ENCODE results near the gene ZNF665.
A peak's percentile ranks its signal among the peaks of the same experiment; 100 is the strongest.
"Not testable (repeated sequence)": the region's sequence is repeated elsewhere in the genome, so short reads cannot be mapped to it uniquely, and the experiment has no call there.

The ZNF665 gene

DNA sequence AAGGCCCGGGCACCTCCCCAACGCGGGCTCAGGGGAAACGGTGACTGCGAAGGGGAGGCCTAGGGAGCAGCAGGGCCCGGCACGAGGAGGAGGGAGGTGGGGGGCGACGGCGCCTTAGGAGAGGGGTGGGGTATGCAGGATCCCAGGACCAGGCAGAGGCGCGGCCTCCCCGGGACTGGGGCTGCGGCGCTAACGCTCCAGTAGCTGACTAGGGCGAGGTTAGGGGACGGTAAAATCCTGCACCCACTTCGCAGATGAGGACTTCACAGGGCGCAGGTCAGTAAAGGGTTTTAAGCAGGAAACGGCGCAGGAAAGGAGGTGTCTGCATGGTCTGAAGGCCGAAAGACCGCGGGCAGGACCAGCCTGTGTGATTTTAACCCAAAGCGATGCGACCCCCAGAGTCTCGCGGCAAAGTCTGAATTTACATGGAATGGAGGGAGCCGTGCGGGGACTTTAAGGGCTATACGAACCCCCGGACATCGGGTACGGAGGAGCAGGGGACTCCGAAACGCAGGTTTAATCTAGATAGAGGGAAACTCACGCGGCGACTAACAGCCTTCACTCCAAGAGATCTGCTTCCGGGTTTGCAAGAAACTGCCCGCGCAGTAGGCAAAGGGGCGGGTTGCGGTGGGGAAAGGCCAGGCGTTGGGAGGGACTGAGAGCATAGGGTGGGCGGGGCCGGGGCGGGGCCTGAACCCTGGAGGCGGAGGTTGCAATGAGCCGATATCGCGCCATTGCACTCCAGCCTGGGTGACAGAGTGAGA lies at the start of gene ZNF665:
ZNF665 (minus strand) TSS at position 588 of the 764 bp plus-strand sequence. CDS start 10,460 bp downstream, outside the sequence.
- H3K4me1 ChIP-seq (ENCODE audit: control insufficient read depth, insufficient read depth, low read length), result peaks cover 2% of the 10 kb centered on the region
- H3K9ac ChIP-seq (ENCODE audit: low read length), result peak within 1 kb of the TSS; percentile 77

DNA sequence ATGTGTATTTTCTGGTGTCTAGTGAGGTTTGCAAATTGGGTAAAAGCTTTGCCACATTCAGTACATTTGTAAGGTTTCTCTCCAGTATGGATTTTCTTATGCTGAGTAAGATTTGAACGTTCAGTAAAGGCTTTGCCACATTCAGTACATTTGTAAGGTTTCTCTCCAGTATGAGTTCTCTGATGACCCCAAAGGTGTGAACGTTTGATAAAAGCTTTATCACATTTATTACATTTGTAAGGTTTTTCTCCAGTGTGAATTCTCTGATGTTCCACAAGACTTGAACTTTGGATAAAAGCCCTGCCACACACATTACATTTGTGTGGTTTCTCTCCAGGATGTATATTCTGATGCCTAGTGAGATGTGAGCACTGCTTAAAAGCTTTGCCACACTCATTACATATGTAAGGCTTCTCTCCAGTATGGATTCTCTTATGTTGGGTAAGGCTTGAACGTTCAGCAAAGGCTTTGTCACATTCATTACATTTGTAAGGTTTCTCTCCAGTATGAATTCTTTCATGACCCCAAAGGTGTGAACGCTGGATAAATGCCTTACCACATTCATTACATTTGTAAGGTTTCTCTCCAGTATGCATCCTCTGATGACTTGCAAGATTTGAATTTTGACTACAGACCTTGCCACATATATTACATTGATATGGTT lies 44.1 kb upstream of the ZNF665 start:
- H3K36me3 ChIP-seq (ENCODE audit: control insufficient read depth, insufficient read depth, low read length), result peaks cover 20% of the 10 kb centered on the region
- H3K4me1 ChIP-seq (ENCODE audit: control insufficient read depth, insufficient read depth, low read length), result no peaks in the 10 kb centered on the region
- no peaks in the 10 kb centered on the region for H3K27me3 ChIP-seq (ENCODE audit: control insufficient read depth, insufficient read depth, low read length)

More for the DNA sequence above, at the start of gene ZNF665:
- no peaks in the 10 kb centered on the region for H3K36me3 ChIP-seq (ENCODE audit: control insufficient read depth, insufficient read depth, low read length)
- peak within 1 kb of the TSS; percentile 67 for H3K27ac ChIP-seq (ENCODE audit: low read depth, low read length)
- no peaks in the 10 kb centered on the region for H3K27me3 ChIP-seq (ENCODE audit: control insufficient read depth, insufficient read depth, low read length)
- H3K4me3 ChIP-seq (ENCODE audit: low read length), result peak within 1 kb of the TSS; percentile 85

DNA sequence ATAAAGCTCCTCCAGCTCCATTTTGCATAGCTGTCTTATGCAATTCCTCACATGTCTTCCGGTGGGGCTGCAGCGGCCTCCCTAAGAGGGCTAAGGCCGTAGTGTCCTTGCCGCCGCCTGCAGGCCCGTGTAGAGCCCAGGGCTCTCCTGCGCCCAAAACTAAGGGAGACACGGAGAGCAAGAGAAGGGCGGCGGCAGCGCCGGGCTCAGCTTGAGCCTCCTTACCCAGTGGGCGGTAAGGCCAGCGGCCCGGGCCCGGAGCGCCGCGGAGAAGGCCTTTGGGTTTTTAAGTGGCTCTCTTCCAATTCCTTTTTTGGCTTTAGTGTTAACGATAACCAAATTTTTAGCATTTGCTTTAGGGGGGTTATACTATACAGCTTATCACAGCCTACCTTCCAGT lies 31.4 kb upstream of the ZNF665 start:
- Histone ChIP-seq H3K27ac (ENCODE audit: low read depth, low read length) (no peak overlapping the region), H3K36me3 (ENCODE audit: control insufficient read depth, insufficient read depth, low read length) (no peaks in the 10 kb centered on the region), H3K4me3 (ENCODE audit: low read length) (no peak overlapping the region), H3K9ac (ENCODE audit: low read length) (no peak overlapping the region), H3K4me1 (ENCODE audit: control insufficient read depth, insufficient read depth, low read length) (no peaks in the 10 kb centered on the region), H3K27me3 (ENCODE audit: control insufficient read depth, insufficient read depth, low read length) (no peaks in the 10 kb centered on the region)

More for the DNA sequence above, 44.1 kb upstream of the ZNF665 start:
- H3K4me3 ChIP-seq (ENCODE audit: low read length), result no peak overlapping the region
- no peak overlapping the region for H3K27ac ChIP-seq (ENCODE audit: low read depth, low read length)
- no peak overlapping the region for H3K9ac ChIP-seq (ENCODE audit: low read length)

DNA sequence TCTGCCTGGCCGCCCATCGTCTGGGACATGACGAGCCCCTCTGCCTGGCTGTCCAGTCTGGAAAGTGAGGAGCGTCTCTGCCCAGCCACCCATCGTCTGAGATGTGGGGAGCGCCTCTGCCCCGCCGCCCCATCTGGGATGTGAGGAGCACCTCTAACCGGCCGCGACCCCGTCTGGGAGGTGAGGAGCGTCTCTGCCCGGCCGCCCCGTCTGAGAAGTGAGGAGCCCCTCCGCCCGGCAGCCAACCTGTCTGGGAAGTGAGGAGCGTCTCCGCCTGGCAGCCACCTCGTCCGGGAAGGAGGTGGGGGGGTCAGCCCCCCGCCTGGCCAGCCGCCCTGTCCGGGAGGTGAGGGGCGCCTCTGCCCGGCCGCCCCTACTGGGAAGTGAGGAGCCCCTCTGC lies 29.6 kb upstream of the ZNF665 start:
- H3K4me3 ChIP-seq (ENCODE audit: low read length); H3K4me1 ChIP-seq (ENCODE audit: control insufficient read depth, insufficient read depth, low read length); H3K27me3 ChIP-seq (ENCODE audit: control insufficient read depth, insufficient read depth, low read length); H3K9ac ChIP-seq (ENCODE audit: low read length); H3K36me3 ChIP-seq (ENCODE audit: control insufficient read depth, insufficient read depth, low read length); H3K27ac ChIP-seq (ENCODE audit: low read depth, low read length): not testable (repeated sequence)

DNA sequence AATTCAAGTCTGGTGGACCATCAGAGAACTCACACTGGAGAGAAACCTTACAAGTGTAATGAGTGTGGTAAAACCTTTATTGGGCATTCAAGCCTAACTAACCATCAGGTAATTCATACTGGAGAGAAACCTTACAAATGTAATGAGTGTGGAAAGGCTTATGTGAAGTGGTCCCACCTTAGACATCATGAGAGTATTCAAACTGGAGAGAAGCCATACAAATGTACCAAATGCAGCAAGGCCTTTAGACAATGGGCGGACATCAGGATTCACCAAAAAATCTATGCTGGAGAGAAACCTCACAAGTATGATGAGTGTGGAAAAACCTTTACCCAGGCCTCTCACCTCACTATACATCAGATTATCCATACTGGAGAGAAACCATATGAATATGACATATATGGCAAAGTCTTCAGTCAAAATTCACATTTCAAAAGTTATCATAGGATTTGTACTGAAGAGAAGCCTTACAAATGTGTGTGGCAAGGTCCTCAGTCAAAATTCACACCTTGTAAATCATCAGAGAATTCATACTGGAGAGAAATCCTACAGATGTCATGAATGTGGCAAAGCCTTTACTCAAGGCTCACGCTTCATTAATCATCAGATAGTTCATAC lies 19.7 kb upstream of the ZNF665 start:
- H3K36me3 ChIP-seq (ENCODE audit: control insufficient read depth, insufficient read depth, low read length), result peaks cover 14% of the 10 kb centered on the region
- H3K4me3 ChIP-seq (ENCODE audit: low read length), result peak overlapping the region; percentile 21
- H3K27me3 ChIP-seq (ENCODE audit: control insufficient read depth, insufficient read depth, low read length), result no peaks in the 10 kb centered on the region

DNA sequence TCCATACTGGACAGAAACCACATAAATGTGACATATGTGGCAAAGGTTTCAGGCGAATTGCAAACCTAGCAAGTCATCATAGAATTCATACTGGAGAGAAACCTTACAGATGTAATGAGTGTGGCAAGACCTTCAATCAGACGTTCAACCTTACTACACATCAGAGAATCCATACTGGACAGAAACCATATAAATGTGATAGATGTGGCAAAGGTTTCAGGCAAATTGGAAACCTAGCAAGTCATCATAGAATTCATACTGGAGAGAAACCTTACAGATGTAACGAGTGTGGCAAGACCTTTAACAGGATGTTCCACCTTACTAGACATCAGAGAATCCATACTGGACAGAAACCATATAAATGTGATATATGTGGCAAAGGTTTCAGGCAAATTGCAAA lies 18.4 kb upstream of the ZNF665 start:
- not testable (repeated sequence) for H3K9ac ChIP-seq (ENCODE audit: low read length); H3K27me3 ChIP-seq (ENCODE audit: control insufficient read depth, insufficient read depth, low read length); H3K27ac ChIP-seq (ENCODE audit: low read depth, low read length); H3K4me1 ChIP-seq (ENCODE audit: control insufficient read depth, insufficient read depth, low read length)
- Histone ChIP-seq H3K4me3 (ENCODE audit: low read length) (peak overlapping the region; percentile 2), H3K36me3 (ENCODE audit: control insufficient read depth, insufficient read depth, low read length) (peaks cover 14% of the 10 kb centered on the region)

More for the DNA sequence above, 19.7 kb upstream of the ZNF665 start:
- no peak overlapping the region for H3K27ac ChIP-seq (ENCODE audit: low read depth, low read length)
- H3K9ac ChIP-seq (ENCODE audit: low read length), result no peak overlapping the region
- no peaks in the 10 kb centered on the region for H3K4me1 ChIP-seq (ENCODE audit: control insufficient read depth, insufficient read depth, low read length)

DNA sequence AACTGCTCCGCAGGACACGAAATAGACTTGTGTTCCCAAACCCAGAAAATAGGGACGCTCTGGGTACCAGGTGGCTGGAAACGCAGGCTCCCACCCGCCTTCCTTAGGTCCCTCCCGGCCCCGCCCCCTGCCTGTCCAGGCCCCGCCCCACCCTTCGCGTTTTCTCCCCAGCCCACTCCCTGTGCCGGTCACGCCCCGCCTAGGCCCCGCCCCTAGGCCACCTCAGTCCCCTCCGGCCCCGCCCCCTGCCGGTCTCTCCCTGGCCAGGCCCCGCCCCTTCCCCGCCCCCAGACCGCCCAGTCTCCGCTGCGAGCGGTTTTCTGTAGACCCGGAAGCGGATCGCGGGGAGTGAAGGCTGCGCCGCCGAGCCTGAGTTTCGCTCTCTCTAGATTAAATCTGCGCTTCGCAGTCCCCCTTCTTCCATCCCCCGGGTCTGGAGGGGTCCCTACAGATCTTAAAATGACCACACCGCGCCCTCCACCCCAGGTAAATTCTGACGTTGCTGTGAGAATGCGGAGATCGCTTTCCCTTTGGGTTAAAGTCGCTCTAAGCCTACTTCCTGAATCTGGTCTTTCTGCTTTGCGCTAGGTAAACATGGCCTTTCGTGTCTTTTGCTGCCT lies 3.7 kb upstream of the ZNF665 start:
- H3K4me1 ChIP-seq (ENCODE audit: control insufficient read depth, insufficient read depth, low read length), result peaks cover 2% of the 10 kb centered on the region
- H3K36me3 ChIP-seq (ENCODE audit: control insufficient read depth, insufficient read depth, low read length), result peaks cover 5% of the 10 kb centered on the region
- H3K4me3 ChIP-seq (ENCODE audit: low read length), result peak overlapping the region; percentile 99
- no peaks in the 10 kb centered on the region for H3K27me3 ChIP-seq (ENCODE audit: control insufficient read depth, insufficient read depth, low read length)
- peak overlapping the region; percentile 85 for H3K27ac ChIP-seq (ENCODE audit: low read depth, low read length)
- H3K9ac ChIP-seq (ENCODE audit: low read length), result peak overlapping the region; percentile 94

DNA sequence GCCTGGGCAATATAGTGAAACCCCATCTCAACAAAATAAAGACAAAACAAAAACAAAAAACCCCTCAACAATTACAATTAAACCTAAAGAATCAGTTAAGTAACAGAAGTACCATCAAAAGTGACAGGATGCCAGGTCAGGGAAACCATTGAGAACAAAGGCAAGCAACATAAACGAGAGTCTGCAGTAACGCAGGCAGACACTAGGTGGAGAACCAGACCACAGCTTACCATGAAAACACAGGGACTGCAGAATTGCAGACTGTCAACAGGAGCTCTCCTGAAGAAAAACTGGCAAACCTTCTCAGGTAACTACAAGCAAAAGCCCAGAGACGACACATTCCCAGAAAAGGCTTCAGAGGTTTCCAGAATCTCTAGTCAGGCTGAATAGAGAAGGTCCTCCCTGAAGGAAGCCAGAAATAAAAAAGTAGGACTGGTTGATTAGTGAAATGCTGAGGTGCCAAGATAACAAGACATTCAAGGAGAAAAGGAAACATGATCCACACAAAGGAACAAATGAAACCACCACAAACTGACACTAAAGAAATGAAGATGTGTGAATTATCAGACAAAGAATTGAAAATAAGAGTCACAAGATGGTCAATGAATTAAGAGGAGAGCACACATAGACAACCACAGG lies 2.2 kb upstream of the ZNF665 start:
- H3K4me1 ChIP-seq (ENCODE audit: control insufficient read depth, insufficient read depth, low read length), result peaks cover 2% of the 10 kb centered on the region
- no peak overlapping the region for H3K4me3 ChIP-seq (ENCODE audit: low read length)
- no peaks in the 10 kb centered on the region for H3K36me3 ChIP-seq (ENCODE audit: control insufficient read depth, insufficient read depth, low read length)
- no peak overlapping the region for H3K9ac ChIP-seq (ENCODE audit: low read length)
- no peaks in the 10 kb centered on the region for H3K27me3 ChIP-seq (ENCODE audit: control insufficient read depth, insufficient read depth, low read length)
- H3K27ac ChIP-seq (ENCODE audit: low read depth, low read length), result no peak overlapping the region

DNA sequence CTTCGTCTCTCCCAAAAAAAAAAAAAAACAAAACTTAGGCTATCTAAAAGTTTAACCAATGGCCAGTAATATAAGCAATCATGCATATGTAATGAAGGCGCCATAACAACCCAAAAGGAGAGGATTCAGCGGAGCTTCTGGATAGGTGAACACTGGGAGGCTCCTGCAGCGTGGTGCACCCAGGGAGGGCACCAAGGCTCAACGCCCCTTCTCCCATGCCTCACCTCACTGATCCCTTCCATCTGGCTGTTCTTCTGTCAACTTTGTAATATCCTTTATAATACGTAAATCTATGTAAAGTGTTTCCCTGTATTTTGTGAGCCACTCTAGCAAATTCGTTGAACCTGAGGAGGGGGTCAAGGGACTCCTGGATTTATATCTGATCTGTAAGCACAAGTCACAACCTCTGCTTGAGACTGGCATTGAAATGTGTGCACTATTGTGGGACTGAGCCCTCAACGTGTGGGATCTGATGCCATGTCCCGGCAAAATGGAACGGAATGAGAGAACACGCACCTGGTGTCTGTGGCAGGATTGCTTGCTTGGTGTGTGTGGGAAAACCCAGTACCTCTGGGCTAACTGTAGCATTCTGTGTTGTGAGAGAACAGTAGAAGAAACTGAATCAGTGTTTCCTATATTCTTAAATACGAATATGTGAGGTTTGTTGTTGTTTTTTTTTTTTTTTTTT lies 521 bp upstream of the ZNF665 start:
- peak overlapping the region; percentile 48 for H3K4me3 ChIP-seq (ENCODE audit: low read length)
- no peak overlapping the region for H3K9ac ChIP-seq (ENCODE audit: low read length)
- H3K27me3 ChIP-seq (ENCODE audit: control insufficient read depth, insufficient read depth, low read length), result no peaks in the 10 kb centered on the region
- no peak overlapping the region for H3K27ac ChIP-seq (ENCODE audit: low read depth, low read length)
- H3K36me3 ChIP-seq (ENCODE audit: control insufficient read depth, insufficient read depth, low read length), result no peaks in the 10 kb centered on the region
- peaks cover 2% of the 10 kb centered on the region for H3K4me1 ChIP-seq (ENCODE audit: control insufficient read depth, insufficient read depth, low read length)

DNA sequence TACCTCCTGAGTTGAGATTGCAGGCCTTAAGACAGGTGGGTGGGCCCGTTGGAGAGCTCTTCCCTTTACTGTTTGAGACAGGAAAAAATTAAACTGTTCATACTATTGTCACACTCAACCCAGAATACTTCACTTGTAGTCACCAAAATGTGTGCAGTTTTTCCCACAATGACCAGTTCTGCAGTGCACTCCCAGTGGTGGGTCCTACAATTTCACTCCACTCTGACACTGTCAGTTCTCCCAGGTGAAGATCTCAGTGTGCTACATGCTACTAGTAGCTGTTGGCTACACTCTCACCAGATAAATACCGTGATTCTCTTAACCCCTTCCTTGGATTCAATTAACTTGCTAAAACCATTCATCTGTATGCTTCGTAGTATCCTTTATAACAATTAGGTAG lies 2.9 kb downstream of the ZNF665 start:
- H3K4me3 ChIP-seq (ENCODE audit: low read length), result no peak overlapping the region
- H3K4me1 ChIP-seq (ENCODE audit: control insufficient read depth, insufficient read depth, low read length), result peaks cover 2% of the 10 kb centered on the region
- no peaks in the 10 kb centered on the region for H3K36me3 ChIP-seq (ENCODE audit: control insufficient read depth, insufficient read depth, low read length)
- H3K9ac ChIP-seq (ENCODE audit: low read length), result no peak overlapping the region
- H3K27me3 ChIP-seq (ENCODE audit: control insufficient read depth, insufficient read depth, low read length), result no peaks in the 10 kb centered on the region
- no peak overlapping the region for H3K27ac ChIP-seq (ENCODE audit: low read depth, low read length)

DNA sequence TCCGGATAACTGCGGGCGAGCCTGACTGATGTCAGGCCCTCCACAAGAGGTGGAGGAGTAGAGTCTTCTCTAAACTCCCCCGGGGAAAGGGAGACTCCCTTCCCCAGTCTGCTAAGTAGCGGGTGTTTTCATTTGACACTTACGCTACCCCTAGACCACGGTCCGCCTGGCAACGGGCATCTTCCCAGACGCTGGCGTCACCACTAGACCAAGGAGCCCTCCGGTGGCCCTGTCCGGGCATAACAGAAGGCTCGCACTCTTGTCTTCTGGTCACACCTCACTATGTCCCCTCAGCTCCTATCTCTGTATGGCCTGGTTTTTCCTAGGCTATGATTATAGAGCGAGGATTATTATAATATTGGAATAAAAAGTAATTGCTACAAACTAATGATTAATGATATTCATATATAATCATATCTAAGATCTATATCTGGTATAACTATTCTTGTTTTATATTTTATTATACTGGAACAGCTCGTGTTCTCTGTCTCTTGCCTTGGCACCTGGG lies 3.4 kb downstream of the ZNF665 start:
- not testable (repeated sequence) for H3K4me1 ChIP-seq (ENCODE audit: control insufficient read depth, insufficient read depth, low read length); H3K36me3 ChIP-seq (ENCODE audit: control insufficient read depth, insufficient read depth, low read length); H3K9ac ChIP-seq (ENCODE audit: low read length); H3K27me3 ChIP-seq (ENCODE audit: control insufficient read depth, insufficient read depth, low read length); H3K4me3 ChIP-seq (ENCODE audit: low read length); H3K27ac ChIP-seq (ENCODE audit: low read depth, low read length)

Measured in rectal smooth muscle tissue (tissue), 1 donor.